Keratinocyte (primary cell): ENCODE data around the gene TOM1L2. TPM values are rescaled to one million over a fixed set of nuclear protein-coding genes. Genes with fewer than 3 reads are reported as not detected.

ENCODE experiments used
- DNase-seq: peaks from one replicate; pipeline ENCODE4 v3.0.0-alpha.2; 2011; ENCODE audit warnings: low read depth, missing footprints, low spot score
- FAIRE-seq: peaks from 2 replicates; lab custom pipeline; 2011; peaks lifted over from hg19 to GRCh38; lab: Jason Lieb, UNC
- H2AFZ ChIP-seq: 2 replicates; pipeline ENCODE4 v1.6.0; 2012; ENCODE audit warnings: low read length, control low read depth, inconsistent platforms; ENCODE audit not compliant: control insufficient read depth
- H3K27ac ChIP-seq: 2 replicates; pipeline ENCODE4 v1.5.1; 2011; ENCODE audit warnings: low read length; ENCODE audit not compliant: control insufficient read depth, insufficient read depth
- H3K27me3 ChIP-seq: 3 replicates; pipeline ENCODE4 v1.6.0; 2011; ENCODE audit warnings: low read length; ENCODE audit not compliant: control insufficient read depth, insufficient read depth; ENCODE audit errors: extremely low read depth
- H3K36me3 ChIP-seq, 2 experiments: 2 replicates in 1 of 2; 3 replicates in 1 of 2; pipeline ENCODE4 v1.5.1; 2011; ENCODE audit warnings: low read length in 2 of 2, mild to moderate bottlenecking in 1 of 2; ENCODE audit not compliant: control insufficient read depth in 2 of 2, insufficient read depth in 2 of 2; ENCODE audit errors: extremely low read depth in 1 of 2
- H3K4me1 ChIP-seq: 3 replicates; pipeline ENCODE4 v1.5.1; 2011; ENCODE audit warnings: low read length; ENCODE audit not compliant: control insufficient read depth, insufficient read depth; ENCODE audit errors: extremely low read depth
- H3K4me2 ChIP-seq: 3 replicates; pipeline ENCODE4 v1.6.0; 2011; ENCODE audit warnings: low read depth, low read length; ENCODE audit not compliant: control insufficient read depth, insufficient read depth; ENCODE audit errors: extremely low read depth
- H3K4me3 ChIP-seq, 3 experiments: fragments of 200-600 bp in 1 of 3; sonication (generic) in 1 of 3; 2 replicates in 2 of 3; 3 replicates in 1 of 3; pipeline ENCODE4 v1.5.1; 2011 to 2016; ENCODE audit warnings: low read length in 3 of 3, mild to moderate bottlenecking in 3 of 3, control low read depth in 2 of 3, inconsistent platforms in 1 of 3, low read depth in 1 of 3, mixed read lengths in 1 of 3, mixed run types in 1 of 3, moderate library complexity in 1 of 3; ENCODE audit not compliant: control insufficient read depth in 2 of 3, insufficient read depth in 2 of 3; ENCODE audit errors: extremely low read depth in 1 of 3
- H3K79me2 ChIP-seq: 2 replicates; pipeline ENCODE4 v1.6.0; 2012; ENCODE audit warnings: low read length; ENCODE audit not compliant: control insufficient read depth, insufficient read depth
- H3K9ac ChIP-seq: 3 replicates; pipeline ENCODE4 v1.6.0; 2011; ENCODE audit warnings: low read length; ENCODE audit not compliant: control insufficient read depth, insufficient read depth; ENCODE audit errors: extremely low read depth
- H3K9me1 ChIP-seq: 3 replicates; pipeline ENCODE4 v1.6.0; 2011; ENCODE audit warnings: low read length; ENCODE audit not compliant: control insufficient read depth, insufficient read depth; ENCODE audit errors: extremely low read depth
- H3K9me3 ChIP-seq: 2 replicates; pipeline ENCODE4 v1.5.1; 2012; ENCODE audit warnings: low read depth, low read length; ENCODE audit not compliant: control insufficient read depth
- H4K20me1 ChIP-seq: 3 replicates; pipeline ENCODE4 v1.6.0; 2011; ENCODE audit warnings: low read length; ENCODE audit not compliant: control insufficient read depth, insufficient read depth; ENCODE audit errors: extremely low read depth
- CTCF ChIP-seq, 3 experiments: IDR thresholded peaks in 1 of 3; conservative IDR thresholded peaks in 1 of 3; optimal IDR thresholded peaks in 1 of 3; 2 replicates in 2 of 3; 3 replicates in 1 of 3; pipeline versions ENCODE3 to v1.5.1; 2011; ENCODE audit warnings: low read length in 3 of 3, mild to moderate bottlenecking in 3 of 3, moderate library complexity in 2 of 3, control low read depth in 1 of 3, inconsistent platforms in 1 of 3; ENCODE audit not compliant: insufficient read depth in 2 of 3; ENCODE audit errors: extremely low read depth in 1 of 3
- EZH2 ChIP-seq: IDR thresholded peaks from one replicate; pipeline ENCODE4 v1.6.1; 2012; ENCODE audit warnings: inconsistent platforms, mild to moderate bottlenecking, low read length, moderate library complexity
- dilution Hi-C: fragments of 300-500 bp; cut with MboI; formaldehyde crosslinking; loops from one replicate; pipeline ENCODE4 v1.7.0; 2020; ENCODE audit warnings: low sequenced_read_pairs; ENCODE audit not compliant: extremely low pct_ligation_motif_present
- polyA plus RNA-seq, 5 experiments: library from polyadenylated mRNA; depleted of rRNA in 3 of 5; stranded (reverse) in 3 of 5; stranded (forward) in 1 of 5; unstranded in 1 of 5; fragments of >200 nt; gene quantifications; 1 replicate in 1 of 5; 2 replicates in 3 of 5; 3 replicates in 1 of 5; pipeline versions ENCODE4 v1.2.1 to v1.2.3, GENCODE V29; 2011 to 2012; ENCODE audit warnings: missing spikeins in 2 of 5, low read depth in 1 of 5, low replicate concordance in 1 of 5

TOM1L2 gene
- polyA plus RNA-seq, 1 donor (not counting 4 experiments of a cell fraction or from before 2014, with no cell fraction given) = 36.3 TPM

- H3K4me2 ChIP-seq = no peak overlapping the region
- H3K4me3 ChIP-seq = no peak overlapping the region
- H3K79me2 ChIP-seq = no peaks in the 10 kb centered on the region
- dilution Hi-C loops = no loop called here
- H3K27ac ChIP-seq = no peak overlapping the region
- no peak overlapping the region for H3K9ac ChIP-seq
- H3K9me3 ChIP-seq = no peaks in the 10 kb centered on the region
- FAIRE-seq = no peak
- no peaks in the 10 kb centered on the region for H4K20me1 ChIP-seq
- peaks cover 24 to 42% of the 10 kb centered on the region in 2 experiments for H3K36me3 ChIP-seq
- H3K4me1 ChIP-seq = peaks cover 7% of the 10 kb centered on the region
- TF ChIP-seq EZH2 (no peak), CTCF (optimal IDR thresholded peaks at IDR 0.05 in 1 of 3, IDR thresholded peaks at IDR 0.05 in 1 of 3, conservative IDR thresholded peaks at IDR 0.05 in 1 of 3; ENCODE audit: extremely low read depth in 1 of 3, insufficient read depth in 2 of 3, low read length in 3 of 3) (no peak)
- no peaks in the 10 kb centered on the region for H3K9me1 ChIP-seq
- no peak for DNase-seq
- no peaks in the 10 kb centered on the region for H3K27me3 ChIP-seq
- H2AFZ ChIP-seq = no peak overlapping the region
Measured at GRCh38 chr17:17888371-17888770, 83.8 kb downstream of the TOM1L2 start.

- peaks cover 21 to 41% of the 10 kb centered on the region in 2 experiments for H3K36me3 ChIP-seq
- TF ChIP-seq CTCF (optimal IDR thresholded peaks at IDR 0.05 in 1 of 3, IDR thresholded peaks at IDR 0.05 in 1 of 3, conservative IDR thresholded peaks at IDR 0.05 in 1 of 3; ENCODE audit: extremely low read depth in 1 of 3, insufficient read depth in 2 of 3, low read length in 3 of 3) (no peak), EZH2 (no peak)
- no peak overlapping the region for H3K27ac ChIP-seq
- DNase-seq = no peak
- no peaks in the 10 kb centered on the region for H3K79me2 ChIP-seq
- no peak for FAIRE-seq
- no peak overlapping the region for H3K9ac ChIP-seq
- no peak overlapping the region for H3K4me3 ChIP-seq
- H2AFZ ChIP-seq = no peak overlapping the region
- H3K9me3 ChIP-seq = no peaks in the 10 kb centered on the region
- H3K9me1 ChIP-seq = no peaks in the 10 kb centered on the region
- no peaks in the 10 kb centered on the region for H3K27me3 ChIP-seq
- no peak overlapping the region for H3K4me2 ChIP-seq
- no peaks in the 10 kb centered on the region for H4K20me1 ChIP-seq
- dilution Hi-C loops = no loop called here
- peaks cover 7% of the 10 kb centered on the region for H3K4me1 ChIP-seq
Measured at GRCh38 chr17:17887752-17888304, 84.4 kb downstream of the TOM1L2 start.
